Measurements from ENCODE around the gene KDM4F. TPM values are rescaled to one million over a fixed set of nuclear protein-coding genes. Genes with fewer than 3 reads are reported as not detected.

KDM4F gene
- total RNA-seq, 1 donor: not detected

- DNase-seq (ENCODE audit: low read depth): no peak
- no peak overlapping the region for H3K4me3 ChIP-seq (ENCODE audit: low read depth, low read length)
- TF ChIP-seq CTCF (IDR thresholded peaks at IDR 0.05; ENCODE audit: insufficient read depth, low read depth, low read length): no peak
Observed at GRCh38 chr11:95045812-95046211, 3.4 kb upstream of the KDM4F start.

- H3K4me3 ChIP-seq (ENCODE audit: low read depth, low read length): no peak overlapping the region
- TF ChIP-seq CTCF (IDR thresholded peaks at IDR 0.05; ENCODE audit: insufficient read depth, low read depth, low read length): no peak
- DNase-seq (ENCODE audit: low read depth): no peak
Observed at GRCh38 chr11:95050595-95051202, 1.5 kb downstream of the KDM4F start.

- H3K4me3 ChIP-seq (ENCODE audit: low read depth, low read length): no peak overlapping the region
- no peak for TF ChIP-seq CTCF (IDR thresholded peaks at IDR 0.05; ENCODE audit: insufficient read depth, low read depth, low read length)
- no peak for DNase-seq (ENCODE audit: low read depth)
Observed at GRCh38 chr11:95054356-95054755, 5.1 kb downstream of the KDM4F start.

GRCh38 chr11:95055283-95055897, 6.2 kb downstream of the KDM4F start:
- TF ChIP-seq CTCF (IDR thresholded peaks at IDR 0.05; ENCODE audit: insufficient read depth, low read depth, low read length): no peak
- H3K4me3 ChIP-seq (ENCODE audit: low read depth, low read length): no peak overlapping the region
- DNase-seq (ENCODE audit: low read depth): no peak

GRCh38 chr11:95057959-95058358, 8.7 kb downstream of the KDM4F start:
- no peak overlapping the region for H3K4me3 ChIP-seq (ENCODE audit: low read depth, low read length)
- no peak for TF ChIP-seq CTCF (IDR thresholded peaks at IDR 0.05; ENCODE audit: insufficient read depth, low read depth, low read length)
- DNase-seq (ENCODE audit: low read depth): no peak

- H3K4me3 ChIP-seq (ENCODE audit: low read depth, low read length): no peak overlapping the region
- no peak for TF ChIP-seq CTCF (IDR thresholded peaks at IDR 0.05; ENCODE audit: insufficient read depth, low read depth, low read length)
- peak; percentile 38 for DNase-seq (ENCODE audit: low read depth)
Observed at GRCh38 chr11:95058621-95059020, 9.4 kb downstream of the KDM4F start.

GRCh38 chr11:95059046-95059445, 9.8 kb downstream of the KDM4F start:
- no peak for DNase-seq (ENCODE audit: low read depth)
- TF ChIP-seq CTCF (IDR thresholded peaks at IDR 0.05; ENCODE audit: insufficient read depth, low read depth, low read length): no peak

More at GRCh38 chr11:95059046-95059445, 9.8 kb downstream of the KDM4F start:
- H3K4me3 ChIP-seq (ENCODE audit: low read depth, low read length): no peak overlapping the region

Data from fibroblast of villous mesenchyme (primary cell).